Natural killer cell (primary cell): ENCODE results near the gene IRF2BP2. TPM values are rescaled to one million over a fixed set of nuclear protein-coding genes. Genes with fewer than 3 reads are reported as not detected.

Source experiments
- ATAC-seq, 3 donors: fragments of 150-1000 bp in 2 of 3; fragments of 200-7000 bp in 1 of 3; cut with Tn5 transposase; 1 replicate in 1 of 3; 2 replicates in 2 of 3; pipeline ENCODE4 v1.10.0; 2021; ENCODE audit warnings: mild to moderate bottlenecking in 2 of 3, moderate library complexity in 2 of 3
- DNase-seq, 2 donors: peaks; one replicate each; pipeline versions ENCODE4 v3.0.0 to v3.0.0-alpha.2; 2013 to 2021; ENCODE audit warnings: mixed read lengths in 1 of 2
- H3K27ac ChIP-seq: one replicate; pipeline ENCODE4 v1.5.1; 2013; ENCODE audit warnings: mild to moderate bottlenecking, low read length
- H3K27me3 ChIP-seq: one replicate; pipeline ENCODE4 v1.6.1; 2013; ENCODE audit warnings: low read length; ENCODE audit not compliant: control insufficient read depth, insufficient read depth
- H3K36me3 ChIP-seq: one replicate; pipeline ENCODE4 v1.6.1; 2013; ENCODE audit warnings: low read length; ENCODE audit not compliant: control insufficient read depth, insufficient read depth
- H3K4me1 ChIP-seq: one replicate; pipeline ENCODE4 v1.6.1; 2013; ENCODE audit warnings: low read length; ENCODE audit not compliant: control insufficient read depth, insufficient read depth
- H3K4me3 ChIP-seq: one replicate; pipeline ENCODE4 v1.5.1; 2013; ENCODE audit warnings: low read length
- H3K9me3 ChIP-seq: one replicate; pipeline ENCODE4 v1.6.1; 2013; ENCODE audit warnings: low read length; ENCODE audit not compliant: control insufficient read depth, insufficient read depth
- H3K27ac Mint-ChIP-seq, 2 donors: one replicate each; pipeline ENCODE4 v1.8.0; 2022; ENCODE audit warnings: mild to moderate bottlenecking in 2 of 2, mixed read lengths in 2 of 2, moderate library complexity in 1 of 2
- H3K27me3 Mint-ChIP-seq, 2 donors: one replicate each; pipeline ENCODE4 v1.8.0; 2022; ENCODE audit warnings: low read depth in 2 of 2, mixed read lengths in 2 of 2
- H3K36me3 Mint-ChIP-seq: one replicate; pipeline ENCODE4 v1.8.0; 2022; ENCODE audit warnings: mixed read lengths
- H3K4me1 Mint-ChIP-seq, 2 donors: one replicate each; pipeline ENCODE4 v1.8.0; 2022; ENCODE audit warnings: mixed read lengths in 2 of 2
- H3K4me3 Mint-ChIP-seq: one replicate; pipeline ENCODE4 v1.8.0; 2022; ENCODE audit warnings: mild to moderate bottlenecking, moderate library complexity, mixed read lengths
- H3K9me3 Mint-ChIP-seq, 2 donors: one replicate each; pipeline ENCODE4 v1.8.0; 2022; ENCODE audit warnings: mixed read lengths in 2 of 2
- WGBS: methylation state at CpG from one replicate; pipeline ENCODE4 v1.1.7; 2013; ENCODE audit warnings: missing lambda C conversion rate; ENCODE audit not compliant: insufficient coverage; 5-methylcytosine and 5-hydroxymethylcytosine counted together
- intact Hi-C: fragments of 100-400 bp; cut with micrococcal nuclease; formaldehyde crosslinking; loops from one replicate; pipeline ENCODE4 v1.14.2; 2022
- total RNA-seq, 4 donors: library from RNA; stranded (reverse); fragments of 120-200 nt in 1 of 4; gene quantifications; one replicate each; pipeline versions ENCODE4 v1.2.3 to v1.2.4, GENCODE V29; 2013 to 2022
- TF ChIP-seq, protein P1 (sequence below): fragments of 200-600 bp; IDR thresholded peaks from one replicate; pipeline ENCODE4 v1.8.0; 2022; ENCODE audit warnings: antibody characterized with exemption

The IRF2BP2 gene
- total RNA-seq, 3 donors from 2014 or later (not counting 1 experiment from before 2014, with no cell fraction given), result 186 to 315 (median 266) TPM

DNA sequence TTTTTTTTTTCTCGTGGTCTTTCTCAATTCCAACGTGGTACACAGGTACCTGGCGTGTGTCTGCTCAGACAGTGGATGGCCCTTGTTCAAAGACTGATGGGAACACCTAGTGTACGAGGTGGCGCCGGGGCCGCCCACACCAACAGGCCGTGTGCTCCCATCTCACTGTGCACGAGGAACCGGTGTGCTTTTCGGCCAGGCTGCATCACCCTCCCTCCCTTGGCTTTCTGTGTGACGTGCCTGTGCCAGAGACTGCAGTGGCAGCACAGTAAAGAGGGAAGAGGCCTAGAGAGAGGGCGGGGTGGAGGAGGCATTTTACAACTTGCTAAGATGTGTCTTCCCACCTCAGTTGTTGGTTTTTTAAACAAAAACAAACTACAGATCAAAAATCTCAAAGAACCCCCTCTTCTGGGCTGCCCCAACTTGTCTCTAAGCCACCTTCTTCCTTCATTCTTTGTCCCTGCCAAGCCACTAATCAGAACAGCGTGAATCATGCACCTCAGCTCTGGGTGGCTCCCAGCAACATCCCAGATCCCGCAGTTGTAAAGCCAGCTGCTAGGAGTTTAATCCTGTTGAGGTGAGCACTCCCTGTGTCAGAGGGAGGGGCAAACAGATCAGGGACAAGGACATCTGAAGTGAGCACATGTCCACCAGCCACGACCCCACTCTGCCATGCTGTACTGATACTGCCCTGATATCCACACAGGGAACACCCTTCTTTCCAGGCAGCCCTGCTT, 20.7 kb downstream of the IRF2BP2 start:
- Mint-ChIP-seq H3K27ac (no peak overlapping the region), H3K36me3 (no peaks in the 10 kb centered on the region), H3K9me3 (no peaks in the 10 kb centered on the region), H3K4me1 (no peaks in the 10 kb centered on the region), H3K27me3 (peaks cover 13 to 24% of the 10 kb centered on the region in 2 donors), H3K4me3 (no peak overlapping the region)
- Histone ChIP-seq H3K36me3 (no peaks in the 10 kb centered on the region), H3K9me3 (no peaks in the 10 kb centered on the region), H3K4me3 (no peak overlapping the region), H3K4me1 (no peaks in the 10 kb centered on the region), H3K27me3 (no peaks in the 10 kb centered on the region), H3K27ac (no peak overlapping the region)
- intact Hi-C loops, result no loop called here
- TF ChIP-seq, protein P1, sequence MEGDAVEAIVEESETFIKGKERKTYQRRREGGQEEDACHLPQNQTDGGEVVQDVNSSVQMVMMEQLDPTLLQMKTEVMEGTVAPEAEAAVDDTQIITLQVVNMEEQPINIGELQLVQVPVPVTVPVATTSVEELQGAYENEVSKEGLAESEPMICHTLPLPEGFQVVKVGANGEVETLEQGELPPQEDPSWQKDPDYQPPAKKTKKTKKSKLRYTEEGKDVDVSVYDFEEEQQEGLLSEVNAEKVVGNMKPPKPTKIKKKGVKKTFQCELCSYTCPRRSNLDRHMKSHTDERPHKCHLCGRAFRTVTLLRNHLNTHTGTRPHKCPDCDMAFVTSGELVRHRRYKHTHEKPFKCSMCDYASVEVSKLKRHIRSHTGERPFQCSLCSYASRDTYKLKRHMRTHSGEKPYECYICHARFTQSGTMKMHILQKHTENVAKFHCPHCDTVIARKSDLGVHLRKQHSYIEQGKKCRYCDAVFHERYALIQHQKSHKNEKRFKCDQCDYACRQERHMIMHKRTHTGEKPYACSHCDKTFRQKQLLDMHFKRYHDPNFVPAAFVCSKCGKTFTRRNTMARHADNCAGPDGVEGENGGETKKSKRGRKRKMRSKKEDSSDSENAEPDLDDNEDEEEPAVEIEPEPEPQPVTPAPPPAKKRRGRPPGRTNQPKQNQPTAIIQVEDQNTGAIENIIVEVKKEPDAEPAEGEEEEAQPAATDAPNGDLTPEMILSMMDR, result no peak
- 86% methylated on average over 15 of the region's 16 CpGs for WGBS
- ATAC-seq (no peak), DNase-seq (no peak)

DNA sequence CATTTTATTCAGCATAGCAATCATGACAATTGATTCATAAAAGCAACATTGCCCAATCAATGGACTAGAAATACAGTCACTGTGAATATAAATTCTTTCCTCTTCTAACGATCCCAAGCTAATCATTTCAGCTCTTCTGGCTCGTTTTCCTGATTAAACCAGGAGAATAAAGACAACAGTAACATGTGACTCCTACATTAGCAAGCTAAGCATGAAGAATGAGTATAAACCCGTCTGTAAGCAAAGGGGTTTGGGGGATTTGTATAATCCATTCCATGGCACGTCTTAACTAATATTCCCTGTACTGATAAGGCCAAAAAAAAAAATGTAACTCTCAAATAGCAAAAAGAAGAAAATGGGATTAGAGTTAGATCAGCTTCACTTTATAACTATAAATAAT, 21.6 kb downstream of the IRF2BP2 start:
- 94% methylated on average over 3 of the region's 4 CpGs for WGBS

DNA sequence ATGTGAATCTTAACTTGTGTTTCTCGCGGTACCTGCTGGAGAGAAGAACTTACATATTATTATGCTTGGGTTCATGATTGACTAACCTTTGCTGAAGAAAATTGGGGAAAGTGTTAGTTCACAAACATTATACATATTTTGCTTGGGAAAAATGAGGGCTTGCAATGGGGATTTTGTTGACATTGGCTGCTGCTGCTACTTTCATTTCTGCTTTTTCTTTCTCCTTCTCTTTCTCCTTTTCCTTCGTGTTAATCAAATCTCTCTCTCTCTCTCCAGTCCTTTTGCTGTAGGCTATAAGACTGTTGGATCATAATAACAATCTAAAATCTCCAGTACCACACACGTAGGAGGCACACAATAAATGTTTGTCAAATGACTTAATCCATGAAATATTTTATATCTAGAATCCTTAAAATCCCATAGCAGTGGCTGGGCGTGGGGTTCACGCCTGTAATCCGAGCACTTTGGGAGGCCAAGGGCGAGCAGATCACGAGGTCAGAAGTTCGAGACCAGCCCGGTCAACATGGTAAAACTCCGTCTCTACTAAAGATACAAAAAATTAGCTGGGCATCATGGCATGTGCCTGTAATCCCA, 23.0 kb downstream of the IRF2BP2 start:
- no peaks in the 10 kb centered on the region for H3K36me3 ChIP-seq
- TF ChIP-seq, protein P1, result no peak
- 84% methylated on average over 12 of the region's 12 CpGs for WGBS
- no peak overlapping the region for H3K27ac ChIP-seq
- no peaks in the 10 kb centered on the region for H3K9me3 ChIP-seq
- Mint-ChIP-seq H3K36me3 (no peaks in the 10 kb centered on the region), H3K4me3 (no peak overlapping the region), H3K27ac (no peak overlapping the region), H3K27me3 (peaks cover 13 to 24% of the 10 kb centered on the region in 2 donors), H3K9me3 (no peaks in the 10 kb centered on the region), H3K4me1 (no peaks in the 10 kb centered on the region)
- H3K27me3 ChIP-seq, result no peaks in the 10 kb centered on the region
- no peaks in the 10 kb centered on the region for H3K4me1 ChIP-seq
- intact Hi-C loops, result no loop called here
- no peak for DNase-seq
- no peak for ATAC-seq
- no peak overlapping the region for H3K4me3 ChIP-seq

More for the DNA sequence above, 21.6 kb downstream of the IRF2BP2 start:
- H3K4me1 ChIP-seq, result no peaks in the 10 kb centered on the region
- no peaks in the 10 kb centered on the region for H3K27me3 ChIP-seq
- ATAC-seq (no peak), DNase-seq (no peak)
- H3K9me3 Mint-ChIP-seq, result no peaks in the 10 kb centered on the region
- H3K36me3 Mint-ChIP-seq, result no peaks in the 10 kb centered on the region
- no peaks in the 10 kb centered on the region for H3K36me3 ChIP-seq
- H3K27ac ChIP-seq, result no peak overlapping the region
- no peak overlapping the region for H3K4me3 Mint-ChIP-seq
- H3K4me3 ChIP-seq, result no peak overlapping the region
- H3K27ac Mint-ChIP-seq, result no peak overlapping the region
- H3K4me1 Mint-ChIP-seq, result no peaks in the 10 kb centered on the region
- no peaks in the 10 kb centered on the region for H3K9me3 ChIP-seq
- intact Hi-C loops, result no loop called here
- TF ChIP-seq, protein P1, result no peak
- H3K27me3 Mint-ChIP-seq, result peaks cover 13 to 24% of the 10 kb centered on the region in 2 donors
